Mucosa of rectum (tissue), 2 donors: ENCODE measurements around the gene CCSER1.

Experiments
- H3K27ac ChIP-seq, 2 donors: one replicate each; pipeline ENCODE4 v1.7.0; 2013; ENCODE audit warnings: inconsistent platforms in 2 of 2, low read depth in 2 of 2, low read length in 2 of 2
- H3K27me3 ChIP-seq, 2 donors: one replicate each; pipeline ENCODE4 v1.7.0; 2013; ENCODE audit warnings: low read length in 2 of 2; ENCODE audit not compliant: control insufficient read depth in 2 of 2, insufficient read depth in 2 of 2
- H3K36me3 ChIP-seq, 2 donors: one replicate each; pipeline ENCODE4 v1.7.0; 2013; ENCODE audit warnings: low read length in 2 of 2; ENCODE audit not compliant: control insufficient read depth in 2 of 2, insufficient read depth in 2 of 2
- H3K4me1 ChIP-seq, 2 donors: one replicate each; pipeline ENCODE4 v1.7.0; 2013; ENCODE audit warnings: low read length in 2 of 2, mild to moderate bottlenecking in 1 of 2; ENCODE audit not compliant: control insufficient read depth in 2 of 2, insufficient read depth in 2 of 2
- H3K4me3 ChIP-seq, 2 donors: one replicate each; pipeline ENCODE4 v1.7.0; 2013; ENCODE audit warnings: low read length in 2 of 2
- H3K9ac ChIP-seq, 2 donors: one replicate each; pipeline ENCODE4 v1.7.0; 2013; ENCODE audit warnings: low read length in 2 of 2, low read depth in 1 of 2, mild to moderate bottlenecking in 1 of 2
- H3K9me3 ChIP-seq, 2 donors: one replicate each; pipeline ENCODE4 v1.7.0; 2013; ENCODE audit warnings: low read length in 2 of 2; ENCODE audit not compliant: control insufficient read depth in 2 of 2
- donor health status: healthy.
- donor health status: Normal muscosa, but diverticular disease.

The CCSER1 gene

DNA sequence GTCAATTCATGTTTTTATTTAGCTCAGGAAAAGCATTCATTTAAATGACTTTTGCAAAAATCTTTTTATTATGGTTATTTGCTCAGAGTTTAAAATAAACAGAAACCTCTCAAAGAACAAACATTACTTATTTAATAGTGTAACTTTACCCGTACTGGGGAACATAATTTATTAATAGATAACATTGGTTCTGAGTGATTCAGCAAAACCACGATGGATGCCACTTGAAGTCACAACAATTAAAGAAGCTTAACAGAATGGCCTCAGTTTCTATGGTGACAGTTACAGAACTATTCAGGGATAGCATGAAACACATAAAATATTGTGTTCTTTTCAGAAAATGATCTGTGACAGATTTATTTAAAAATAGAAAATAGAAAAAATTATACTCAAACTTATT, 368.7 kb downstream of the CCSER1 start:
- Histone ChIP-seq H3K27me3 (no peaks in the 10 kb centered on the region), H3K4me3 (no peak overlapping the region), H3K9me3 (no peaks in the 10 kb centered on the region), H3K9ac (no peak overlapping the region), H3K36me3 (no peaks in the 10 kb centered on the region), H3K4me1 (no peaks in the 10 kb centered on the region), H3K27ac (no peak overlapping the region)

- Histone ChIP-seq H3K36me3 (no peaks in the 10 kb centered on the region), H3K4me1 (no peaks in the 10 kb centered on the region), H3K27ac (no peak overlapping the region), H3K9me3 (no peaks in the 10 kb centered on the region), H3K4me3 (no peak overlapping the region), H3K27me3 (no peaks in the 10 kb centered on the region), H3K9ac (no peak overlapping the region)
These were observed 371.0 kb downstream of the CCSER1 start for GRCh38 chr4:90498175-90498574.

DNA sequence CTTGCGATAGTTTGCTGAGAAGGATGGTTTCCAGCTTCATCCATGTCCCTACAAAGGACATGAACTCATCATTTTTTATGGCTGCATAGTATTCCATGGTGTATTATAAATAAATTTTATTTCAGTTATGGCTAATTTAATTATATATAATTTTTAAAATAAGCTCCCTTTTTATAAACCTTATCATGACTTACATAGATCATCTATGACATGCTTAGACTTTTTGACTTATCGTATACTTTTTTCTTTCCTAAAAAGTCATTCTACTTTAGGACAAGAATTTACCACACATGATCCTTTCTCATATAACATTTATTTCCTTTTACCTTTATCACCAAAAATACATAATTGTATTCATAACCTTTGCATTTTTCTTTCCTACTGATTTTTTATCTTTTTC, 376.5 kb downstream of the CCSER1 start:
- Histone ChIP-seq H3K4me3 (no peak overlapping the region), H3K27ac (no peak overlapping the region), H3K9me3 (no peaks in the 10 kb centered on the region), H3K36me3 (no peaks in the 10 kb centered on the region), H3K27me3 (no peaks in the 10 kb centered on the region), H3K9ac (no peak overlapping the region), H3K4me1 (no peaks in the 10 kb centered on the region)

DNA sequence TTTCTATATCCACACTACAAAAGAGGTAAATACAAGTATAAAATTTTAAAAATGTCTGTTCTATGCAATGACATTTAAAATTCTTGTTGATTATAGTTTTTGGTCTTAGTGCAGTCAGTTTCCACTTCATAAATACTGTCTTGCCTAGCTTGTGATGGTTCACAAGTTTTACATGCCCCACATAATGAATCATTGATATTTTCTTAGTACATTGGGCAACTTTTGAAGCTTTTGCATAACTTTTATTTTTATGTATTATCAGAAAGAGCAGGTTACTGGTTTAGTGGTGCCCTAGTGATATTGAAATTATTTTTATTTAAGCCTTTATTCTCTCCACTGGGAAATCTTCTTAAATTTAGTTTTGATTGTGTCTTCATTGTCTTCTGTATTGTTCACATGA, 388.0 kb downstream of the CCSER1 start:
- Histone ChIP-seq H3K36me3 (no peaks in the 10 kb centered on the region), H3K4me3 (no peak overlapping the region), H3K9ac (no peak overlapping the region), H3K4me1 (no peaks in the 10 kb centered on the region), H3K9me3 (no peaks in the 10 kb centered on the region), H3K27ac (no peak overlapping the region), H3K27me3 (no peaks in the 10 kb centered on the region)

DNA sequence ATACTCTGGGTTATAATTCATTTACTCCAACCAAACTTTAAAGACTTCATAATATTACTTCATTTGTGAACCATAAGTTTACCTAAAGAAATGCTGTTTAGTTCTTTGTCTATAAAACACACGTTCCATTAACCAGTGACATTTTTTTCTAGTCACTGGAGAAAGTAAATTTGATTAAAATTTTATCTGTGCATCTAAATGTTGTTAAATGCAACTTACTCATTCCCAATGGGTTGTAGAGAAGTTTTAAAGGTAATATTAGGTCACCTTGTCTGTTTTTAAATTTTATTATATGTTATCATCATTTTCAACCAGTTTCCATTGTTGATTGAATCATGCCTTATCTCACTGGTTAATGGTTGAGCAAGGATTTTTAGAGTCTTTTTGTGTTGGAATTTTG, 401.4 kb downstream of the CCSER1 start:
- no peak overlapping the region for H3K4me3 ChIP-seq
- no peaks in the 10 kb centered on the region for H3K4me1 ChIP-seq
- no peaks in the 10 kb centered on the region for H3K27me3 ChIP-seq
- H3K9me3 ChIP-seq, result no peaks in the 10 kb centered on the region
- no peak overlapping the region for H3K9ac ChIP-seq
- no peaks in the 10 kb centered on the region for H3K36me3 ChIP-seq
- H3K27ac ChIP-seq, result no peak overlapping the region

DNA sequence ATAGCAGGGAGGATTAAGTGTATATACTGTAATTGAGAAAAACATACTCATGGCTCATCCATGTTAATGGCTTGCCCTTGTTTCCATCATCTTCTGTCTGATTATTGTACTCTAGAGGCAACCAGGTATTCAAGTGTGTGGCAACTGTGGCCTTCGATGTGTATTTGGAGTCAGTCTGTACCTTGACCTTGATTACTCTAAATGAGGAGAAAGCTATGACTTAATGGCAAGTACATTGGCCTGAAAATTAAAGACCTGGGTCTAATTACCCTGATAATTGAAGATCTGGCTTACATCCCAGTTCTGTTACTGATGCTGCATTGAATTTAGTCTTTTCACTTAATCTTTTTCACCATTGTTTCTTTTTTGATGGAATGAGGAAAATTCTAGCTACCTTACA, 409.2 kb downstream of the CCSER1 start:
- Histone ChIP-seq H3K4me1 (no peaks in the 10 kb centered on the region), H3K27me3 (no peaks in the 10 kb centered on the region), H3K4me3 (no peak overlapping the region), H3K27ac (no peak overlapping the region), H3K36me3 (no peaks in the 10 kb centered on the region), H3K9ac (no peak overlapping the region), H3K9me3 (no peaks in the 10 kb centered on the region)

- no peaks in the 10 kb centered on the region for H3K9me3 ChIP-seq
- H3K9ac ChIP-seq, result no peak overlapping the region
- no peaks in the 10 kb centered on the region for H3K27me3 ChIP-seq
- no peaks in the 10 kb centered on the region for H3K4me1 ChIP-seq
- H3K36me3 ChIP-seq, result no peaks in the 10 kb centered on the region
- no peak overlapping the region for H3K4me3 ChIP-seq
- no peak overlapping the region for H3K27ac ChIP-seq
These were observed 410.3 kb downstream of the CCSER1 start for GRCh38 chr4:90537491-90537890.

DNA sequence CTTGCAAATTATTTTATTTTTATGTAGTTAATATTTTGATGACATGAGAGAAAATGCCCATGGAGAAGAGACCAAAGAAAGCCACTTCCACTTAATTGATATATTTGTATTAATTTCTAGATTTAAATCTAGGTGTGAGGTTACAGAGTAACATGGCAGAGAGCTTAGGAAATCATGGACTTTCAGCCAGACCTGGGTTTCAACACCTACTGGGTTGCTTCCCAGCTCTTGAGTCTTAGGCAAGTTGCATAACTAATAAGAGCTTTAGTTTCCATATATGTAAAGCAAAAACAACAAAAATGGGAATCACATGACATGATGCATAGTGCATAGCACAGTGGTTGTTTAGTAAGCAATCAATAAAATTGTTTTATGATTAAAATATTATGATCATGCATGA, 413.3 kb downstream of the CCSER1 start:
- no peaks in the 10 kb centered on the region for H3K27me3 ChIP-seq
- H3K4me3 ChIP-seq, result no peak overlapping the region
- H3K4me1 ChIP-seq, result no peaks in the 10 kb centered on the region
- H3K9ac ChIP-seq, result no peak overlapping the region
- H3K36me3 ChIP-seq, result no peaks in the 10 kb centered on the region
- no peaks in the 10 kb centered on the region for H3K9me3 ChIP-seq
- H3K27ac ChIP-seq, result no peak overlapping the region

GRCh38 chr4:90542216-90542615, 415.0 kb downstream of the CCSER1 start:
- no peak overlapping the region for H3K9ac ChIP-seq
- no peak overlapping the region for H3K27ac ChIP-seq
- H3K9me3 ChIP-seq, result no peaks in the 10 kb centered on the region
- H3K36me3 ChIP-seq, result no peaks in the 10 kb centered on the region
- no peaks in the 10 kb centered on the region for H3K27me3 ChIP-seq
- H3K4me1 ChIP-seq, result no peaks in the 10 kb centered on the region
- no peak overlapping the region for H3K4me3 ChIP-seq

- Histone ChIP-seq H3K4me3 (no peak overlapping the region), H3K9ac (no peak overlapping the region), H3K27ac (no peak overlapping the region), H3K36me3 (no peaks in the 10 kb centered on the region), H3K27me3 (no peaks in the 10 kb centered on the region), H3K9me3 (no peaks in the 10 kb centered on the region), H3K4me1 (no peaks in the 10 kb centered on the region)
These were observed 416.4 kb downstream of the CCSER1 start for GRCh38 chr4:90543419-90544170.
